HG03432 (cell line): Measurements from ENCODE around the gene RPN2.
A peak's percentile ranks its signal among the peaks of the same experiment; 100 is the strongest.

Source experiments
- ATAC-seq: cut with Tn5 transposase; IDR thresholded peaks from one replicate; pipeline ENCODE4 v1.9.1; 2021; ENCODE audit warnings: mild to moderate bottlenecking, moderate library complexity; ENCODE audit not compliant: unreplicated experiment

RPN2 gene

DNA sequence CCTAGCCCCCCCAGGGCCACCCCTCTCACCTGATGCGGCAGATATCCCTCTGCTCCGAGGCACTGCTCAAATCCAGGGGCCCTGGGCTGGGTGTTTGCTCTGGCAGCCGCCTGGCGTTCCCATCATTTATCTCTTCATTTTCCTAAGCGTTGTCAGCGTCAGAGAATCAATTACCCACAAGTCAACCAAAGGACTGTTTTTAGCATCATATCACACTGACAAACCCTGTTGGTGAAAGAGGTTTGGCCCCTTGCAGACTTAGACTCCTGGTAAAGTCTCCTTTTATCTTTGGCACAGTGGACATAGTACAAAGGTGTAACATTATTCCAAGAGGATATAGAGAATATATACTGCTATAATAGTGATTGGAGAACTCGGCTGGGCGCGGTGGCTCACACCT, 82.6 kb downstream of the RPN2 start, which contains the start of gene GHRH:
Gene GHRH, minus strand, starts transcription at position 101 of the 400 bp plus-strand sequence. CDS start 4,925 bp downstream, outside the sequence.
- ATAC-seq = no peak

DNA sequence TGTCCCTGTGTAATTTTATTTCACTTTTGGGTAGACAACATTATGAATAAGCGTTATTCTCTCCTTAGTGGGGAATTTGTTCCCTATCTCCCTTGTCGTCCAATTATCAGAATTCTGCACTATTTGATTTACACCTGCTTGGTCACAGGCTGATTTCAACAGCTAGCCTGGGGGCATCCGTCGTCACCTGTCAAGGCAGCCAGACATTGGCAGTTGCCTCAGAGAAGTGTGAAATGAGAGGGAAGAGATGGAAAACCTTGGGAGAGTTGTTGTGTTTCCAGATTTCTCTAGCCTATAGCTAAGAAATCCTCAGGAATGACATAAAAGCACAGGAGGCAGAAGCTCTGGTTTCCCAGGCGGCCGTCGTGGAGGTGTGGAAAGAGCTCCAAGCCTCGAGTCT, 83.4 kb downstream of the RPN2 start:
- no peak for ATAC-seq

- ATAC-seq = no peak
Observed at GRCh38 chr20:37263686-37264085, 84.6 kb downstream of the RPN2 start.

DNA sequence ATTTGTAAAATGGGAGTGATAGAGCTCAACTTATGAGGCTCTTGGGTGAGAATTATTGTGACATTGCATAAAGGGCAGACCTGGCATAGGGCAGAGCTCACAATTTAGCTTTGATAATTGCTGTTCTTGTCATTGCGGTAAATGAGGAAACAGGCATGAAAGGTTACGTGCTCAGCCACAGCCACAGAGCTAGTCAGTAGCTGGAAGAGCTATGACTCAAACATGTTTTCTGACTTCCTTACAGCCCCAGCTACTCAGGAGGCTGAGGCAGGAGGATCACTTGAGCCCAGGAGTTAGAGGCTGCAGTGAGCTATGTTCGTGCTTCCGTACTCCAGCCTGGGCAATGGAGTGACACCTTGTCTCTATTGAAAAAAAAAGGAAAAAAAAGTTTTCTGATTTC, 86.0 kb downstream of the RPN2 start:
- ATAC-seq = no peak

GRCh38 chr20:37266940-37267666, 88.0 kb downstream of the RPN2 start:
- no peak for ATAC-seq

GRCh38 chr20:37267667-37268313, 88.7 kb downstream of the RPN2 start:
- ATAC-seq = no peak

DNA sequence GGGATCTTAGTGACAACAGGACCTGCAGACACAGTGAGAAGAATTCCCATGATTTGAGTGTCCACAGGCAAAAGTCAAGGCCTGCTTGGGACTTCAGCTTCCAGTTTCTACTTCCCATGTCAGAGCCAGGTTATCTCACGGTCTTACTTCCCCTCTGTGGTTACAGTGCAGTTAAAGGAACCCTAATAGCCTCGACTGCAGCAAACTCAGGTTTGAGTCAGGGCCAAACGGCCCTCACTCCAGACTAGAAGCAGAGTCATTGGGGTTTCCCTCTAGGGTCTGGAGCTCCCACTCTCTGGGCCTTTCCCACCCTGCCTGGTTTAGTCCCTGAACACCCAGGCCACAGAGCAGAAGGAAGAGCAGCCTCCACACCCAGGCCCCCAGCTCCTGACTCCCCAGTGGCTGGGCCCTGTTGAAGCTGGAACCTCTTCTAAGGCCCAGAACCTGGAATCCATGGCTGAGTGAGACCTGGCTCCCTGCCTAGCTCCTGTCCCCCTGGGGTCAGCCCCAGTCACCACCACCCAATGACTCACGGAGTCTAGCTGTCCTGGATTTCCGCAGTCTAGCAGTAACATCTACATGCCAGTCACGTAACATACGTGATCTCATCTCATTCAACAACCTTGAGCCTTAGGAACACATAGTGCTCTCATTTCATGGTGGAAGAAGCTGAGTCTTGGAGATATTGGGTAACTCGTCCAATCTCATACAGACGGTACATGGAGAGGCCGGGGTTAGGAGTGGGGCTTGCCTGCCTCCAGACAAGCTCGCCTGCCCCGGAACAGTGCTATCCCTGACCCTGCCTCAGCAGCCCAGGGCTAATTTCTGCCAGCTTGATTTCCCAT, 91.7 kb downstream of the RPN2 start:
- peak; percentile 60 for ATAC-seq

DNA sequence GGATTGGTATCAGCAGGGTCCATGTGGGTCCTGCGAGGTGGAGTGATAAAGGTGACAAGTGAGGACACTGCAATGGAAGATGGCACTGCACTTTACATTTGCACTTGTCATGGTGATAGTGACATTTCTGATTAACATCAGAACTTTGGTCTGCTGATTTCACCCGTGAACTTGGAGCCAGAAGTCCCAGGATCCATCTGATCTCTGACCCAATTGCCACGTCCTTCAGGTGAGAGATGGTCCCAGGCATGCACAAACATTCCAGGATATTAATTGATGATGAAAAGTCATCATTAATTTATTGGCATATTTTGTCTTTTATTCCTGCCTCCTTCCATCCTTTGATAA, 92.3 kb downstream of the RPN2 start:
- no peak for ATAC-seq

DNA sequence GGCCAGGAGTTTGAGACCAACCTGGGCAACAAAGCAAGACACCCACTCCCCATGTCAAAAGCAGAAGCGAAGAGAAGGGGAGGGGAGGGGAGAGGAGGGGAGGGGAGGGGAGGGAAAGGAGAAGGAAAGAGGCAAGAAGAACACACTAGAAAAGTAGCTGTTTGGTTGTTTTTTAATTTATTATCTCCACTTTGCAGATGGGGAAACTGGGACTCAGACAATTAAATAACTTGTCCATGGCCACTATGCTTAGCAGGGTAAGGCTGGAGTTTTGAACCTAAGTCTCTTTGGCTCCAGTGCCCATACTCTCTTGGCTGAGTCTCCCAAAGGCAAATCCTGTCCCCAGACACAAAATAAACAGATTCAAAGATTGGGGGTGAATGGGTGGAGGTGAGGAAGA, 94.9 kb downstream of the RPN2 start:
- ATAC-seq = no peak

- ATAC-seq = no peak
Observed at GRCh38 chr20:37274851-37275524, 95.9 kb downstream of the RPN2 start.

- ATAC-seq = peak; percentile 72
Observed at GRCh38 chr20:37276494-37277252, 97.5 kb downstream of the RPN2 start.

DNA sequence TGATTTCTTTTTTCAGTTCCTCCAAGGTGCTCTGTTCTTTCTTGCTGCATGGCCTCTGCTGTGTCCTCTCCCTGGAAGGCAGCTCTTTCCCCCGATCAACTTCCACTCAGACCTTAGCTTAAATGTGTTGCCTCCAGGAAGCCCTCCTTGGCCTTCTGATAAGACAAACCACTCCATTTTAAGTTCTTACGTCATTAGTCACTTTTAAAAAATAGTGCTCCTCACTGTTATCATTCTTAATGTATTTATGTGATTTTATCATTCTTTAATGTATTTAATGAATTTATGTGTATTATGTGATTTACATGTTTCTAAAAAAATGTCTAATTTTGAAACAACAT, 98.1 kb downstream of the RPN2 start:
- no peak for ATAC-seq

DNA sequence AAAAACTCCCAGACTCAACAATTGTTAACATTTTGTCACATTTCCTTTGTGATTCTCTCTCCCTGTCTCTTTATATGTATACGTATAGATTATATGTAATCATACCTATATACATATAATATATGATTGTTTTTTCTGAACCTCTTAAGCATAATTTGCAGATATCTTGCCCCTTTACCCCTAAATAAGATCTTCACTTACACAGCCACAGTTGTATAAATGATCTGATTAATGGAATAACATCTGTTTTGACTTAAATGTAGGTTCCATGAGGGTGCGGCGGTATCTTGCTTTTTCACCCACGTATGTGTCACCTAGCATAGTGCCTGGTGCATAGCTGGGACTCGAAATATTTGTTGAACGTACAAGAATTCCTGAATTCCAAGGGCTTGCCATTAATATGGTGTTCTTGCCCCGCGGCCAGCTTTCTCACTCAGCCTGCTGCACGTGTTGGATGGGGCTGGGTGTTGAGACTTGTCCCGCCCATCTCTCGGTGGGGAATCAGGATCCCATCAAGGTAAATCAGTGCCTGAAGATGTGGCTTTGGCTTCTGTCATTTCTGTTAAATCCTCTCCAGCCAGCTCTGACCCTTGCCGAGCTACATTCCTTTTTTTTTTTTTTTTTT, 99.9 kb downstream of the RPN2 start:
- ATAC-seq = no peak

DNA sequence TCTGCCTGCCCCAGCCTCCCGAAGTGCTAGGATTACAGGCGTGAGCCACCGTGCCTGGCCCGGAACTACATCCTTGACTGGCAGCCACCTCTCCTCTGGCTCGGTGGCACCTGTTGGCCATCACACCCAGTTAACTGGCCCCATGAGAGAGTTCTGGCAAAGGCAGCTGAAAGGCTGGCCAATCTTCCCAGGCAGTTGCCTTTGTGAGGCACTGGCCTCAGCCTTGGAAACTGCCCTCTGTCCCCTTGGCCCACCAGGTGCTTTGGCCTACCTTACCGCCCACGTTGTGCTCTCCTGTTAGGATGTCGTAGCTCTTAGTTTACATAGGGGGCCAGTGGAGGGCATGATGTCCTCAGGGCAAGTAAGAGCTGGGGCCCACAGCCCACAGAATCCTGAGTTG, 100.7 kb downstream of the RPN2 start:
- ATAC-seq = no peak

DNA sequence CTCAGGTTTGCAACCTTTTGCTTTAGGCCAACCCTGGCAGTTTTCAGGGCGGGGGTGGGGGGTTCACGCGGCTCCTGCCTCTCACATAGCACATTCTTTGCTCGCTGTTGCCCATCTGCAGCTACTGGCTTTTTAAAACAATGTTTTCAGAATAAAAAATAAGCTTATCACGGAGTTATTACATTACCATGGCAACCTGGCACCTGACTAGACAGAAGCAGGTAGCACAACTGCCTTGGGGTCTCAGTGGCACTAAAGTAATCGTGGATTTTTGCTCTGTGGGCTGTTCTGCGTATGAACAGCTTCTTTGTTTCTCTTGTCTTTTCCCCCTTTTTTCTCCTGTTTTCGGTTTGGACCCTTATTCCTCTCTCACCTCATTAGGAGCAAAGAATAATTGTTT, 101.3 kb downstream of the RPN2 start:
- no peak for ATAC-seq

DNA sequence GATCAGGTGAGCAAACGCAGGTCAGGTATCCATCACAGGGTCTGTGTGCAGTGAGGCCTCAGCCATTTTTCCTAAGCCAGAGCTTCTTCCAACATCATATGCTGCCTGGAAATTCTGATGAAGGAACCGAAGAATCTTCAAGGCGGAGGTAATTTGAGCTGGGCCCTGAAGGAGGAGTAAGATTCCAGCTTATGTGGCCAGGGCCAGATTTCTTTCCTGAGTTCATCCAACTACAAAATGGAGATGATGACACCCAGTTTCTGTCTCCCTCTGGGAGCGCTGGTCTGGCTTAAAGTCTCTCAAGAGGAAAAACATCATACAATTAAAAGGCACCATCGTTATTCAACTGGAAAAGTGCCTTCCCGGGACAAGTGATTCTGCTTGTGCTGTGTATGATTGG, 103.4 kb downstream of the RPN2 start:
- no peak for ATAC-seq

GRCh38 chr20:37283530-37284195, 104.5 kb downstream of the RPN2 start:
- ATAC-seq = no peak

GRCh38 chr20:37284691-37285161, 105.6 kb downstream of the RPN2 start:
- ATAC-seq = no peak

- no peak for ATAC-seq
Observed at GRCh38 chr20:37285664-37286374, 106.7 kb downstream of the RPN2 start.
